GM12878 (cell line): ENCODE measurements around the gene MARCHF9. TPM values are rescaled to one million over a fixed set of nuclear protein-coding genes. Genes with fewer than 3 reads are reported as not detected.
A peak's percentile ranks its signal among the peaks of the same experiment; 100 is the strongest.

ENCODE experiments used
- ASH2L ChIP-seq: fragments of 300-600, 200-600 bp; sonication (generic); IDR thresholded peaks from 2 replicates; pipeline ENCODE4 v1.6.1; 2017; ENCODE audit warnings: low read depth, mild to moderate bottlenecking, borderline replicate concordance
- BHLHE40 ChIP-seq, 2 experiments: fragments of 450-650 bp in 1 of 2; IDR thresholded peaks; 2 replicates each; pipeline ENCODE4 v1.6.1; 2011 to 2017; ENCODE audit warnings: low read depth in 2 of 2, borderline replicate concordance in 1 of 2, improper control_type of control experiment in 1 of 2, low read length in 1 of 2, mild to moderate bottlenecking in 1 of 2
- CBFB ChIP-seq: IDR thresholded peaks from 2 replicates; pipeline ENCODE4 v1.6.1; 2016; ENCODE audit warnings: antibody characterized with exemption, low read depth
- CREB1 ChIP-seq: IDR thresholded peaks from 2 replicates; pipeline ENCODE4 v1.6.1; 2012; ENCODE audit warnings: low read depth, mild to moderate bottlenecking, inconsistent platforms
- CTCF ChIP-seq, 3 experiments: IDR thresholded peaks in 2 of 3; conservative IDR thresholded peaks in 1 of 3; 2 replicates each; pipeline ENCODE4 v1.5.1; 2011; ENCODE audit warnings: low read depth in 3 of 3, low read length in 3 of 3, mild to moderate bottlenecking in 3 of 3, control low read depth in 2 of 3, moderate library complexity in 2 of 3, inconsistent platforms in 1 of 3, mixed read lengths in 1 of 3; ENCODE audit not compliant: control insufficient read depth in 2 of 3, insufficient read depth in 1 of 3; ENCODE audit errors: extremely low read depth in 1 of 3
- CUX1 ChIP-seq: IDR thresholded peaks from 2 replicates; pipeline ENCODE4 v1.6.1; 2012; ENCODE audit warnings: improper control_type of control experiment, low read depth, low read length; ENCODE audit not compliant: insufficient replicate concordance
- EED ChIP-seq: sonication (generic); IDR thresholded peaks from 2 replicates; pipeline ENCODE4 v1.6.1; 2016; ENCODE audit warnings: antibody characterized with exemption, low read depth
- ELK1 ChIP-seq: IDR thresholded peaks from 2 replicates; pipeline ENCODE4 v1.6.1; 2012; ENCODE audit warnings: low read depth, low read length, improper control_type of control experiment
- HCFC1 ChIP-seq: fragments of 150-350 bp; IDR thresholded peaks from 2 replicates; pipeline ENCODE4 v1.6.1; 2014; ENCODE audit warnings: low read length
- IKZF1 ChIP-seq: fragments of 450-650 bp; conservative IDR thresholded peaks from 2 replicates; pipeline ENCODE4 v1.6.1; 2017; ENCODE audit warnings: antibody characterized with exemption, mild to moderate bottlenecking
- IKZF2 ChIP-seq, 2 experiments: fragments of 450-650 bp; IDR thresholded peaks; 2 replicates each; pipeline ENCODE4 v1.6.1; 2017; ENCODE audit warnings: mild to moderate bottlenecking in 2 of 2, moderate library complexity in 2 of 2
- KDM1A ChIP-seq: fragments of 200-600 bp; sonication (generic); IDR thresholded peaks from 2 replicates; pipeline ENCODE4 v1.6.1; 2016; ENCODE audit warnings: borderline replicate concordance
- MYB ChIP-seq: fragments of 150-350 bp; IDR thresholded peaks from 2 replicates; pipeline ENCODE4 v1.6.1; 2014; ENCODE audit warnings: mild to moderate bottlenecking, low read depth, low read length, borderline replicate concordance
- NFXL1 ChIP-seq: fragments of 450-650 bp; IDR thresholded peaks from 2 replicates; pipeline ENCODE4 v1.6.1; 2017; ENCODE audit warnings: antibody characterized with exemption, mild to moderate bottlenecking, borderline replicate concordance
- SIN3A ChIP-seq: IDR thresholded peaks from 2 replicates; pipeline ENCODE4 v1.6.1; 2012; ENCODE audit warnings: low read depth, low read length, improper control_type of control experiment
- SMARCA5 ChIP-seq: fragments of 450-650 bp; IDR thresholded peaks from 2 replicates; pipeline ENCODE4 v1.6.1; 2017; ENCODE audit warnings: mild to moderate bottlenecking
- SMC3 ChIP-seq: IDR thresholded peaks from 2 replicates; pipeline ENCODE4 v1.6.1; 2011; ENCODE audit warnings: low read length, improper control_type of control experiment, borderline replicate concordance
- SREBF2 ChIP-seq: IDR thresholded peaks from 2 replicates; pipeline ENCODE4 v1.6.1; 2012; ENCODE audit warnings: mild to moderate bottlenecking, low read length
- SRF ChIP-seq, 2 experiments: IDR thresholded peaks; 2 replicates each; pipeline ENCODE4 v1.6.1; 2011; ENCODE audit warnings: low read depth in 2 of 2, low read length in 2 of 2, mild to moderate bottlenecking in 1 of 2, moderate library complexity in 1 of 2
- SUPT20H ChIP-seq: IDR thresholded peaks from 2 replicates; pipeline ENCODE4 v1.6.1; 2011; ENCODE audit warnings: low read depth, mild to moderate bottlenecking, low read length, moderate library complexity, borderline replicate concordance; ENCODE audit not compliant: control insufficient read depth
- TARDBP ChIP-seq: IDR thresholded peaks from 2 replicates; pipeline ENCODE4 v1.6.1; 2016; ENCODE audit warnings: borderline replicate concordance
- YY1 ChIP-seq: IDR thresholded peaks from 2 replicates; pipeline ENCODE4 v1.6.1; 2011; ENCODE audit warnings: low read depth, mild to moderate bottlenecking, low read length
- polyA plus RNA-seq, 11 experiments: library from polyadenylated mRNA; depleted of rRNA in 4 of 11; unstranded in 6 of 11; stranded (reverse) in 5 of 11; fragments of >200 nt; fragmentation: Nextera tagmentation in 4 of 11; fragmentation: Illumina TruSeq in 1 of 11; extraction: Ambion mirVana in 4 of 11; extraction: Trizol in 1 of 11; gene quantifications; 1 replicate in 1 of 11; 2 replicates in 10 of 11; pipeline versions ENCODE4 v1.2.1 to v1.2.3, GENCODE V29; 2011 to 2016; ENCODE audit warnings: inconsistent platforms in 2 of 11, missing spikeins in 2 of 11, low read depth in 1 of 11
- total RNA-seq, 4 experiments: library from RNA; depleted of rRNA in 3 of 4; stranded (reverse); fragments of >200 nt in 3 of 4; fragmentation: Illumina TruSeq in 1 of 4; extraction: Trizol in 1 of 4; gene quantifications; 2 replicates each; pipeline versions ENCODE4 v1.2.1 to v1.2.3, GENCODE V29; 2013 to 2021

MARCHF9 gene
- total and polyA plus RNA-seq, 10 of the 15 experiments (the other 5 are each of a cell fraction or from before 2014, with no cell fraction given) = 2.4 to 29.3 (median 13.0) TPM

- peak; percentile 87 to 96 (median 96) for TF ChIP-seq CTCF (IDR thresholded peaks at IDR 0.05 in 2 of 3, conservative IDR thresholded peaks at IDR 0.05 in 1 of 3; ENCODE audit: control insufficient read depth in 2 of 3, extremely low read depth in 1 of 3, insufficient read depth in 1 of 3, low read depth in 3 of 3, low read length in 3 of 3)
- peak; percentile 85; the same call in 1 of the 2 replicates for TF ChIP-seq SMARCA5
- TF ChIP-seq KDM1A = no peak
- peak in 1 of 2 experiments; percentile 82; a peak in 1 of 4 replicates for TF ChIP-seq SRF (IDR thresholded peaks at IDR 0.05; ENCODE audit: low read depth in 2 of 2, low read length in 2 of 2)
- TF ChIP-seq SREBF2 = no peak
- 0 out of 2 replicates have a peak, but pooled peaks have one; percentile 25 for TF ChIP-seq ASH2L
- no peak for TF ChIP-seq SUPT20H
- TF ChIP-seq IKZF2 (IDR thresholded peaks at IDR 0.05) = no peak
- TF ChIP-seq BHLHE40 (IDR thresholded peaks at IDR 0.05; ENCODE audit: borderline replicate concordance in 1 of 2, low read depth in 2 of 2, low read length in 1 of 2) = peak; percentile 65 to 73; a peak in 3 of 4 replicates
- TF ChIP-seq NFXL1 = no peak
- no peak for TF ChIP-seq CUX1
- TF ChIP-seq SMC3 = peak; percentile 45; the same call in 1 of the 2 replicates
- TF ChIP-seq EED = 0 out of 2 replicates have a peak, but pooled peaks have one; percentile 17
- TF ChIP-seq MYB = 0 out of 2 replicates have a peak, but pooled peaks have one; percentile 52
- peak; percentile 61; the same call in 1 of the 2 replicates for TF ChIP-seq ELK1
- peak; percentile 88 for TF ChIP-seq SIN3A
- TF ChIP-seq CBFB = peak; percentile 77; the same call in 1 of the 2 replicates
- TF ChIP-seq TARDBP = peak; percentile 87; the same call in 1 of the 2 replicates
- TF ChIP-seq HCFC1 = peak; percentile 80
- TF ChIP-seq IKZF1 = peak; percentile 82
- peak; percentile 98 for TF ChIP-seq CREB1
- peak; percentile 88 for TF ChIP-seq YY1
These were observed 27.9 kb downstream of the MARCHF9 start, which contains the start of gene TSFM (continued) for GRCh38 chr12:57782608-57783465.
